ENCODE data around the gene MTPN. TPM values are rescaled to one million over a fixed set of nuclear protein-coding genes. Genes with fewer than 3 reads are reported as not detected.

MTPN gene
- total RNA-seq, 1 donor from 2014 or later, result 173 TPM

DNA sequence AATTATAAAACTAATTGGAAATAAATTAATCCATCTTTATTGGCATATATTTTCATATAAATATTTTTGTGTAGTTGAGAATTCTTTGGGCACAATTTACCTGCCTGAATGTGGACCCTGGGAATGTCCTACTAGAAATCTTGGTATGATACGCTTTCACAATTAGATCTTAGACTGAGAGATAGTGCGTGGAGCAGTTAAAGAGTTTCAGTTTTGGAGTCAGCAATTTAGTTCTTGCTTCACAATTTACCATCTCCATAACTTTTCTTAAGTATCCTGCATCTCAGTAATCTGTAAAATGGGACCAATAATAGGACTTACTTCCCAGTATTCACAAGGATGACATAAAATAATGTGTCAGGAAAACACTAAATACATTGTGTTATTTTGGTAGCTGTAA lies 2.0 kb downstream of the MTPN start:
- H3K4me1 Mint-ChIP-seq (ENCODE audit: low read depth, unreplicated experiment), result peaks cover 25% of the 10 kb centered on the region

DNA sequence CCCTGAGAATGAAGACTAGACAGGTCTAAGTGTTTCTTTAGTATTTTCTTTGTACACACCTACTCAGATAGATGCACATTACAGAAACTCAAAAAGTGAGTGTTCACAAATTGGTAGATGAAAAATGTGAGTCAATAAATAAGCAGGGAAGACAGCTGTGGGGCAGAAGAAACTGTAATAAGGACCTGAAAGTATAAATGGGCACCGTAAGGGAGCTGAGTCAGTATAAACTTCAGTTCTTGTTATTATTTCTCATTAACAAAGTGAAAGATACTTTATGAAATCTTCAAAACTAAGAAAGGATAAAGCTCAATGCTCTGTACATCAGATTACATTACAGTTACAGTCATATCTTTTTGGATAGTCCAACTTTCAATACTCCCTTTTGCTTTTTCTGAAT lies 2.5 kb downstream of the MTPN start:
- Mint-ChIP-seq H3K4me3 (ENCODE audit: unreplicated experiment) (peak overlapping the region; percentile 37), H3K27me3 (ENCODE audit: low read depth, unreplicated experiment) (no peaks in the 10 kb centered on the region), H3K27ac (ENCODE audit: unreplicated experiment) (no peak overlapping the region), H3K4me1 (ENCODE audit: low read depth, unreplicated experiment) (peaks cover 20% of the 10 kb centered on the region), H3K9me3 (ENCODE audit: unreplicated experiment) (peaks cover 2% of the 10 kb centered on the region), H3K36me3 (ENCODE audit: low read depth, unreplicated experiment) (no peaks in the 10 kb centered on the region)
- no peaks in the 10 kb centered on the region for H3K9me3 ChIP-seq (ENCODE audit: insufficient read depth, low read depth, low read length)
- peaks cover 76% of the 10 kb centered on the region for H3K79me2 ChIP-seq (ENCODE audit: insufficient read depth, low read length)
- peaks cover 57% of the 10 kb centered on the region for H4K20me1 ChIP-seq (ENCODE audit: insufficient read depth, low read length)
- peak overlapping the region; percentile 16 for H3K4me2 ChIP-seq (ENCODE audit: low read length)
- H3K4me1 ChIP-seq (ENCODE audit: insufficient read depth, low read length), result peaks cover 14% of the 10 kb centered on the region
- no peak for FAIRE-seq
- H3K27ac ChIP-seq (ENCODE audit: low read depth, low read length), result no peak overlapping the region
- no peak overlapping the region for H3K4me3 ChIP-seq (ENCODE audit: insufficient read depth, low read depth, low read length)
- no peak overlapping the region for H3K9ac ChIP-seq (ENCODE audit: low read length)
- no peak for TF ChIP-seq EZH2 (IDR thresholded peaks at IDR 0.05; ENCODE audit: insufficient read depth, low read length)
- TF ChIP-seq, protein P1, sequence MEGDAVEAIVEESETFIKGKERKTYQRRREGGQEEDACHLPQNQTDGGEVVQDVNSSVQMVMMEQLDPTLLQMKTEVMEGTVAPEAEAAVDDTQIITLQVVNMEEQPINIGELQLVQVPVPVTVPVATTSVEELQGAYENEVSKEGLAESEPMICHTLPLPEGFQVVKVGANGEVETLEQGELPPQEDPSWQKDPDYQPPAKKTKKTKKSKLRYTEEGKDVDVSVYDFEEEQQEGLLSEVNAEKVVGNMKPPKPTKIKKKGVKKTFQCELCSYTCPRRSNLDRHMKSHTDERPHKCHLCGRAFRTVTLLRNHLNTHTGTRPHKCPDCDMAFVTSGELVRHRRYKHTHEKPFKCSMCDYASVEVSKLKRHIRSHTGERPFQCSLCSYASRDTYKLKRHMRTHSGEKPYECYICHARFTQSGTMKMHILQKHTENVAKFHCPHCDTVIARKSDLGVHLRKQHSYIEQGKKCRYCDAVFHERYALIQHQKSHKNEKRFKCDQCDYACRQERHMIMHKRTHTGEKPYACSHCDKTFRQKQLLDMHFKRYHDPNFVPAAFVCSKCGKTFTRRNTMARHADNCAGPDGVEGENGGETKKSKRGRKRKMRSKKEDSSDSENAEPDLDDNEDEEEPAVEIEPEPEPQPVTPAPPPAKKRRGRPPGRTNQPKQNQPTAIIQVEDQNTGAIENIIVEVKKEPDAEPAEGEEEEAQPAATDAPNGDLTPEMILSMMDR (IDR thresholded peaks at IDR 0.05; ENCODE audit: insufficient read depth, low read depth, low read length), result no peak
- H3K27me3 ChIP-seq (ENCODE audit: insufficient read depth, low read length), result no peaks in the 10 kb centered on the region
- no peak for DNase-seq (ENCODE audit: low read depth)
- H3K36me3 ChIP-seq (ENCODE audit: insufficient read depth, low read length), result peaks cover 3% of the 10 kb centered on the region
- no peak overlapping the region for H2AFZ ChIP-seq (ENCODE audit: low read depth, low read length)

More for the DNA sequence above, 2.0 kb downstream of the MTPN start:
- no peak overlapping the region for H3K9ac ChIP-seq (ENCODE audit: low read length)
- peaks cover 71% of the 10 kb centered on the region for H3K79me2 ChIP-seq (ENCODE audit: insufficient read depth, low read length)
- Mint-ChIP-seq H3K27me3 (ENCODE audit: low read depth, unreplicated experiment) (no peaks in the 10 kb centered on the region), H3K9me3 (ENCODE audit: unreplicated experiment) (peaks cover 2% of the 10 kb centered on the region), H3K4me3 (ENCODE audit: unreplicated experiment) (peak overlapping the region; percentile 99), H3K36me3 (ENCODE audit: low read depth, unreplicated experiment) (no peaks in the 10 kb centered on the region), H3K27ac (ENCODE audit: unreplicated experiment) (no peak overlapping the region)
- DNase-seq (ENCODE audit: low read depth) (no peak), FAIRE-seq (peak; percentile 32)
- H4K20me1 ChIP-seq (ENCODE audit: insufficient read depth, low read length), result peaks cover 52% of the 10 kb centered on the region
- TF ChIP-seq EZH2 (IDR thresholded peaks at IDR 0.05; ENCODE audit: insufficient read depth, low read length), result no peak
- TF ChIP-seq, protein P1 (IDR thresholded peaks at IDR 0.05; ENCODE audit: insufficient read depth, low read depth, low read length), result no peak
- H3K36me3 ChIP-seq (ENCODE audit: insufficient read depth, low read length), result no peaks in the 10 kb centered on the region
- no peaks in the 10 kb centered on the region for H3K9me3 ChIP-seq (ENCODE audit: insufficient read depth, low read depth, low read length)
- peak overlapping the region; percentile 90 for H3K4me2 ChIP-seq (ENCODE audit: low read length)
- H3K27me3 ChIP-seq (ENCODE audit: insufficient read depth, low read length), result no peaks in the 10 kb centered on the region
- H3K4me1 ChIP-seq (ENCODE audit: insufficient read depth, low read length), result peaks cover 19% of the 10 kb centered on the region
- H2AFZ ChIP-seq (ENCODE audit: low read depth, low read length), result no peak overlapping the region
- H3K27ac ChIP-seq (ENCODE audit: low read depth, low read length), result no peak overlapping the region
- no peak overlapping the region for H3K4me3 ChIP-seq (ENCODE audit: insufficient read depth, low read depth, low read length)

DNA sequence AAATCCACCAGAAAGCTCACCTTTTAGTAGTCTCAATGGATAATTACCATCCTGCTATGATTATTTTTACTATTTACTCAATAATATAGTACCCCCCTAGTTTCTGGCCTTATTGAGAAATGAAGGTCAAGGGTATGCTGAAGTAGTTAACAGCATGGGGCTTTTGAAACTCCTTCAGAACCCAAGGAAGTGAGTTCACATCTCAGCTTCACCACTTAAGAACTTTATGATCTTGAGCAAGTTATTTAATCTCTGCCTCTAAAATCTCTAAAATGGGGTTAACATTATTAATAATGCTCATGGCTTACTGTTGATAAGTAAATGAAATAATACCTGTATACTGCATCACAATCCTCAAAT lies 5.8 kb downstream of the MTPN start:
- H3K27ac ChIP-seq (ENCODE audit: low read depth, low read length), result no peak overlapping the region
- Mint-ChIP-seq H3K4me1 (ENCODE audit: low read depth, unreplicated experiment) (peaks cover 19% of the 10 kb centered on the region), H3K9me3 (ENCODE audit: unreplicated experiment) (no peaks in the 10 kb centered on the region), H3K36me3 (ENCODE audit: low read depth, unreplicated experiment) (no peaks in the 10 kb centered on the region), H3K27ac (ENCODE audit: unreplicated experiment) (no peak overlapping the region), H3K4me3 (ENCODE audit: unreplicated experiment) (no peak overlapping the region), H3K27me3 (ENCODE audit: low read depth, unreplicated experiment) (no peaks in the 10 kb centered on the region)
- peaks cover 8% of the 10 kb centered on the region for H3K36me3 ChIP-seq (ENCODE audit: insufficient read depth, low read length)
- peaks cover 9% of the 10 kb centered on the region for H3K4me1 ChIP-seq (ENCODE audit: insufficient read depth, low read length)
- DNase-seq (ENCODE audit: low read depth), result no peak
- no peak overlapping the region for H3K4me3 ChIP-seq (ENCODE audit: insufficient read depth, low read depth, low read length)
- peaks cover 97% of the 10 kb centered on the region for H3K79me2 ChIP-seq (ENCODE audit: insufficient read depth, low read length)
- peaks cover 74% of the 10 kb centered on the region for H4K20me1 ChIP-seq (ENCODE audit: insufficient read depth, low read length)
- H3K27me3 ChIP-seq (ENCODE audit: insufficient read depth, low read length), result no peaks in the 10 kb centered on the region
- no peak for FAIRE-seq
- TF ChIP-seq, protein P1 (IDR thresholded peaks at IDR 0.05; ENCODE audit: insufficient read depth, low read depth, low read length), result no peak
- no peak overlapping the region for H3K9ac ChIP-seq (ENCODE audit: low read length)
- no peak overlapping the region for H2AFZ ChIP-seq (ENCODE audit: low read depth, low read length)
- H3K9me3 ChIP-seq (ENCODE audit: insufficient read depth, low read depth, low read length), result no peaks in the 10 kb centered on the region
- H3K4me2 ChIP-seq (ENCODE audit: low read length), result no peak overlapping the region
